ENCODE measurements around the gene B4GALNT4. TPM values are rescaled to one million over a fixed set of nuclear protein-coding genes. Genes with fewer than 3 reads are reported as not detected.

The B4GALNT4 gene
- total RNA-seq, 1 donor from 2014 or later = 64.6 TPM

DNA sequence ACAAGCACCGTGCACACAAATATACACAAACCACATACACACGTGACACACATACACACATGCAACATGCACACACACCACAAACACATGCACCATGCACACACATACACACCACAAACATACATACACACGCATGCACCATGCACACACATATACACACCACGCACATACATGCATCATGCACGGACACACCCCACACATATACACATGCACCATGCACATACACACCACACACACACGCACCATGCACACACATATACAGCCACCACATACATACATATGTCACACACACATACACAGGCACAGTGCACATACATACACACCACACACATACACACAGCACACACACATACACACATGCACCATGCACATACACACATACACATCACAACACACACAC, 12.7 kb upstream of the B4GALNT4 start:
- no peak for TF ChIP-seq CTCF (IDR thresholded peaks at IDR 0.05; ENCODE audit: insufficient read depth, low read depth, low read length)
- TF ChIP-seq EZH2 (IDR thresholded peaks at IDR 0.05; ENCODE audit: insufficient read depth, low read length) = no peak
- no peak for FAIRE-seq
- no peak overlapping the region for H3K4me2 ChIP-seq (ENCODE audit: low read length)

GRCh38 chr11:357582-357981, 11.7 kb upstream of the B4GALNT4 start:
- Histone ChIP-seq H3K36me3 (ENCODE audit: insufficient read depth, low read length) (no peaks in the 10 kb centered on the region), H2AFZ (ENCODE audit: low read depth, low read length) (no peak overlapping the region), H3K27me3 (ENCODE audit: insufficient read depth, low read length) (no peaks in the 10 kb centered on the region), H3K9ac (ENCODE audit: low read length) (no peak overlapping the region), H3K79me2 (ENCODE audit: insufficient read depth, low read length) (no peaks in the 10 kb centered on the region), H3K27ac (ENCODE audit: low read depth, low read length) (no peak overlapping the region), H3K9me3 (ENCODE audit: insufficient read depth, low read depth, low read length) (peaks cover 6% of the 10 kb centered on the region), H3K4me3 (ENCODE audit: insufficient read depth, low read depth, low read length) (no peak overlapping the region), H3K4me1 (ENCODE audit: insufficient read depth, low read length) (peaks cover 10% of the 10 kb centered on the region), H4K20me1 (ENCODE audit: insufficient read depth, low read length) (no peaks in the 10 kb centered on the region), H3K4me2 (ENCODE audit: low read length) (no peak overlapping the region)
- H3K4me3 Mint-ChIP-seq (ENCODE audit: unreplicated experiment) = no peak overlapping the region
- H3K27ac Mint-ChIP-seq (ENCODE audit: unreplicated experiment) = no peak overlapping the region
- H3K36me3 Mint-ChIP-seq (ENCODE audit: low read depth, unreplicated experiment) = peaks cover 2% of the 10 kb centered on the region
- TF ChIP-seq EZH2 (IDR thresholded peaks at IDR 0.05; ENCODE audit: insufficient read depth, low read length) (no peak), CTCF (IDR thresholded peaks at IDR 0.05; ENCODE audit: insufficient read depth, low read depth, low read length) (no peak)
- FAIRE-seq (no peak), DNase-seq (ENCODE audit: low read depth) (no peak)
- peaks cover 5% of the 10 kb centered on the region for H3K27me3 Mint-ChIP-seq (ENCODE audit: low read depth, unreplicated experiment)
- peaks cover 7% of the 10 kb centered on the region for H3K4me1 Mint-ChIP-seq (ENCODE audit: low read depth, unreplicated experiment)
- H3K9me3 Mint-ChIP-seq (ENCODE audit: unreplicated experiment) = no peaks in the 10 kb centered on the region

More for the DNA sequence above, 12.7 kb upstream of the B4GALNT4 start:
- H3K27ac ChIP-seq (ENCODE audit: low read depth, low read length) = no peak overlapping the region
- H3K4me1 ChIP-seq (ENCODE audit: insufficient read depth, low read length) = peaks cover 10% of the 10 kb centered on the region
- no peaks in the 10 kb centered on the region for H3K79me2 ChIP-seq (ENCODE audit: insufficient read depth, low read length)
- no peak overlapping the region for H3K4me3 Mint-ChIP-seq (ENCODE audit: unreplicated experiment)
- peaks cover 2% of the 10 kb centered on the region for H3K36me3 Mint-ChIP-seq (ENCODE audit: low read depth, unreplicated experiment)
- H3K27me3 ChIP-seq (ENCODE audit: insufficient read depth, low read length) = no peaks in the 10 kb centered on the region
- H2AFZ ChIP-seq (ENCODE audit: low read depth, low read length) = no peak overlapping the region
- H3K4me1 Mint-ChIP-seq (ENCODE audit: low read depth, unreplicated experiment) = peaks cover 7% of the 10 kb centered on the region
- H3K9ac ChIP-seq (ENCODE audit: low read length) = no peak overlapping the region
- H3K36me3 ChIP-seq (ENCODE audit: insufficient read depth, low read length) = no peaks in the 10 kb centered on the region
- no peak overlapping the region for H3K4me3 ChIP-seq (ENCODE audit: insufficient read depth, low read depth, low read length)
- H4K20me1 ChIP-seq (ENCODE audit: insufficient read depth, low read length) = no peaks in the 10 kb centered on the region
- DNase-seq (ENCODE audit: low read depth) = no peak
- peaks cover 5% of the 10 kb centered on the region for H3K27me3 Mint-ChIP-seq (ENCODE audit: low read depth, unreplicated experiment)
- H3K9me3 ChIP-seq (ENCODE audit: insufficient read depth, low read depth, low read length) = peaks cover 6% of the 10 kb centered on the region
- no peak overlapping the region for H3K27ac Mint-ChIP-seq (ENCODE audit: unreplicated experiment)
- H3K9me3 Mint-ChIP-seq (ENCODE audit: unreplicated experiment) = no peaks in the 10 kb centered on the region

GRCh38 chr11:358129-358800, 11.0 kb upstream of the B4GALNT4 start:
- H3K27me3 ChIP-seq (ENCODE audit: insufficient read depth, low read length) = no peaks in the 10 kb centered on the region
- Mint-ChIP-seq H3K4me1 (ENCODE audit: low read depth, unreplicated experiment) (peaks cover 6% of the 10 kb centered on the region), H3K9me3 (ENCODE audit: unreplicated experiment) (no peaks in the 10 kb centered on the region), H3K36me3 (ENCODE audit: low read depth, unreplicated experiment) (peaks cover 2% of the 10 kb centered on the region), H3K27me3 (ENCODE audit: low read depth, unreplicated experiment) (peaks cover 5% of the 10 kb centered on the region), H3K4me3 (ENCODE audit: unreplicated experiment) (no peak overlapping the region), H3K27ac (ENCODE audit: unreplicated experiment) (no peak overlapping the region)
- no peak overlapping the region for H3K9ac ChIP-seq (ENCODE audit: low read length)
- H3K4me1 ChIP-seq (ENCODE audit: insufficient read depth, low read length) = peaks cover 9% of the 10 kb centered on the region
- DNase-seq (ENCODE audit: low read depth) = no peak
- H3K27ac ChIP-seq (ENCODE audit: low read depth, low read length) = no peak overlapping the region
- TF ChIP-seq CTCF (IDR thresholded peaks at IDR 0.05; ENCODE audit: insufficient read depth, low read depth, low read length) = no peak
- TF ChIP-seq EZH2 (IDR thresholded peaks at IDR 0.05; ENCODE audit: insufficient read depth, low read length) = no peak
- FAIRE-seq = no peak
- no peak overlapping the region for H2AFZ ChIP-seq (ENCODE audit: low read depth, low read length)
- no peak overlapping the region for H3K4me3 ChIP-seq (ENCODE audit: insufficient read depth, low read depth, low read length)
- H3K4me2 ChIP-seq (ENCODE audit: low read length) = no peak overlapping the region
- no peaks in the 10 kb centered on the region for H3K36me3 ChIP-seq (ENCODE audit: insufficient read depth, low read length)
- no peaks in the 10 kb centered on the region for H4K20me1 ChIP-seq (ENCODE audit: insufficient read depth, low read length)
- peaks cover 6% of the 10 kb centered on the region for H3K9me3 ChIP-seq (ENCODE audit: insufficient read depth, low read depth, low read length)
- no peaks in the 10 kb centered on the region for H3K79me2 ChIP-seq (ENCODE audit: insufficient read depth, low read length)
